NCI-H2227 treated with DMSO at 0.1 percent for 48 hours (cell line): ENCODE measurements around the gene UCP2.
A peak's percentile ranks its signal among the peaks of the same experiment; 100 is the strongest.

Experiments used
- DNase-seq: peaks from one replicate; lab custom pipeline; 2025; lab: John Stamatoyannopoulos, UW

Gene UCP2

DNA sequence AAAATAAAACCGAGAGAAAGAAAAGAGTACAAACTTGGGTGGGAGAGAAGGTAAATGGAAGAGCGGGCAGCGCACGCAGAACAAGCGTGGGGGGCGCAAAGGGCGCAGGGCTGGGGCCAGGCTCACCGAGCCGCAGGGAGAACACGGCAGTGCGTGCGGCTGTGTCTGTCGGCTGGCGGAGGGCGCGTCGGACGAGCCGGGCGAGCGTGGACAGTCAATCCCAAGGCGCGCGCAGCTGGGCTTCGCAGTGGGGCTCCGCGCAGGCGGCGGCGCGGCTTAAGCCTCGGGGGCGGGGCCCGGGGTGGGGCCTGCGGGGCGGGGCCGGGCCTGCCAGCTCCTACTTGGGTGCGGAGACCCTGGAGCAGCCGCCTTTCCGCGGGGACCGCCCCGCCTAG lies at the start of gene UCP2:
UCP2 (minus strand) TSS at position 249 of the 395 bp plus-strand sequence. CDS start 4,465 bp downstream, outside the sequence.
- peak; percentile 81 for DNase-seq

DNA sequence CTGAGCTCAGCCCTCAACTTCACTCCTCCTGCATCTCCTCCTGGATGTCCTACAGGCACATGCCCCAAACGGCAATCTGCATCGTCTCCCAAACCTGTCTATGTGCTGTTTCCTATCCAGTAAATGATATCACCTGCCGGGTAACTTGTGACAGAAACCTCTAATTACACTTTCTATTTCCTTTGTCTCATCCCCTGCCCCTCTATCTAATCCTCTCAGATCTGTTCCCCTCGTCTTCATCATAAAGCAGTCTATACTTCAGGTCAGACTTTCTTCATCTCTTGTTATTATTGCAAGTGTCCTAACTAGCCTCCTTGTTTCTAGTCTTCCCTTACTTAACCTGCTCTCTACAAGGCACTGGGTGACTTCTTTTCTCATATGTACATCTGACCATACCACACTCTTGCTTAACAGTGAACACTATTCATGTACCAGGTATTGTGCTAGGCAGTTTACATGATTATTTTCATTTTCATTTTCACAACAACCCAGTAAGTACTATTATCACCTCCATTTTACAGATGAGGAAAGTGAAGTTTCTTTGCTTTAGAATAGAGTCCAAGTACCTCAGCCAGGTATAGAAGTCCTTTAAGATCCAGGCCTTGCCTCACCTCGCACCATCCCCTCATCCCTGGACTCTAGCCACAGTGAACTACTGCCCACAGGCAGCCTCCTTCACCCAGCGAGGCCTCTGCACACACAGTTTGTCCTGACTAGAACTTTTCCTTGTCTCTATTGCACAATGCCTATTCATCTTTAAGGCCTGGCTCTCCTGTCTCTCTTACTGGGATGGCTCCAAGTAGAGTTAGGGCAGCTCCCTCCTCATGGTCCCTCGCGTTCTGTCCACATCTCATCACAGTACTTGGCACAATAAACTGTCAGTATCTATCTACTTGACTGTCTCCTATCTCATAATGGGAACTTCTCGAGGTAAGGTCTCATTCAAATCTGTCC lies 48.4 kb upstream of the UCP2 start:
- DNase-seq: no peak

DNA sequence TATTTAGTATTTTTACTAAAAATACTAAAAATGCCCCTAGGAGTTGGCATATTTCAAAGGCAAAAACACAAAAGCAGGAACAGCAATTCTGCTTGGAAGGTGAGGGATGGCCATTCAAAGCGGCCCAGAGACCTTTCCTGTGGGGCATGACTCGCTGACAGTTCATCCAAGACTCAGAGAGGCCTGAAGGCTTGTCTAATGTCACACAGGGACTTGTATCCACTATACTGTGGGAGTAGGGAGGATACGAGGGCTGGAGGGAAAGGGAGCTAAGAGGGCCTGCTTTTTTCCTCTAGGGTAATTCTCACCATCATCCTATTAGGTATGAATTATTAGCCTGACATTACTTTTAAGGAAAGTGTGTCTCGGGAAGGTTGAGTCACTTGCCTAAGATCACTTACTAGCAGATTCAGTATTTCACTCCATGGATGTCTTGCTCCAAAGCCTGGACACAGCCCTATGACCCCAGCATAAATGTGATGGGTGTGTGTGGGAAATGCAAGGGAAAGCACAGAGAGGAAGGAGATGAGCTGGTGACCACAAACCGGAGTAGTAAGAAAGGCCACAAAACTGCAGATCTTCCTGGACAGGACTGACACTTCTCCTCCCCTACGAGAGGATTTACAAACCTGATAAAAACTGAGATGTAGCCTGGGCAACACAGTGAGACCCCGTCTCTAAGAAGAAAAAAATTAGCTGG lies 43.0 kb upstream of the UCP2 start:
- DNase-seq: no peak

DNA sequence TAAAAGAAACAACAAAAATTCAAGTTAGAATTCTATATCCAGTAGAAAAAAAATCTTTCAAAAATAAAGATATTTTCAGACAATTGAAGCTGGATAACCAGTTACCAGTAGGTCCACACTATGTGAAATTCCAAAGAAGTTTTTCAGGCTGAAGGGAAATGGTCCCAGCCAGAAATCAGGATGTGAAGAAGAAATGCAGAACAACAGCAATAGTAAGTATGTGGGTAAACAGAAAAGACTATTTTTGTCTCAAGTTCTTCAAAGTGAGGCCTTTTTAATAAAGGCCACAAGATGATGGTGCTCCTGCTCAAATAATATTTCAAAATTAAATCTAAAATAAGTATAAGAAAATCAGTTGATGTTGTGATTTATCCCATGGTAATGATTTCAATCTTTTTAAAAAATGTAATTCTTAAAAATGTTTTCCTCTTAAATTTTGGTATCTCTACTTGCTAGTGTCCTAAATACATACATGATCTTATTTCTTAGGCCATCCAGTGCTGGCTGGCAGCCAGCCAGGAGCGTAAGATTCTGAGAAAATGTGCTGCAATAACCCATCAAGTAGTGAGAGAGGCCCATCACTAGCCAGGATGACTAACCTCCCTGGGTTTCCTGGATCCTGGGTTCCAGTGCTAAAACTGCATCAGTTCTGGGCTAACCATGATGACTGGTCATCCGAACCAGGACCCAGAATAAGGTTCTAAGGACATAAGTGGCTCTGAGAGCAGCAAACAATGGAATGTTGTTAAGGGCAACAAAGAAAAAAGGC lies 41.8 kb upstream of the UCP2 start:
- no peak for DNase-seq

GRCh38 chr11:74023276-74023675 lies 40.6 kb upstream of the UCP2 start:
- no peak for DNase-seq

DNA sequence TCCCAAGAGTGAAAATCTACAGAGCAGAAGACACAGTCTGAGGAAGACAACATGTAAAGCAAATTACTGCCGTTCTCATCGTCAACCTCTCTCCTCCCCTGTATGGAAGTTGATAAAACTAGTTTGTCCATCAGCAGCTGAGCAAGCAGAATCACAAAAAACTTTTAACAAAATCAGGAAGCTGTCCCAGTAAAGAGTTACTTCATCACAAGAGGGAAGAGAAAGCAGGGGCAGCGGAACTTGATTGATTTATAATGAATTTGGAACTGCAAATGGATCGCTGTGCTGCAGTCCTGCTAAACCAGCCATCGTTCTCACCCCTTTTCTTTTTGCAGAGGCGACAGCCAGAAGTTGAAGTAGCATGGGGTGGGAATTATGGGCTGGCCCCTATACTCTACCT lies 39.9 kb upstream of the UCP2 start:
- no peak for DNase-seq

- DNase-seq: no peak
These were observed 39.4 kb upstream of the UCP2 start for GRCh38 chr11:74021998-74022397.

- DNase-seq: no peak
These were observed 37.9 kb upstream of the UCP2 start for GRCh38 chr11:74020539-74020938.

- no peak for DNase-seq
These were observed 37.2 kb upstream of the UCP2 start for GRCh38 chr11:74019860-74020259.

DNA sequence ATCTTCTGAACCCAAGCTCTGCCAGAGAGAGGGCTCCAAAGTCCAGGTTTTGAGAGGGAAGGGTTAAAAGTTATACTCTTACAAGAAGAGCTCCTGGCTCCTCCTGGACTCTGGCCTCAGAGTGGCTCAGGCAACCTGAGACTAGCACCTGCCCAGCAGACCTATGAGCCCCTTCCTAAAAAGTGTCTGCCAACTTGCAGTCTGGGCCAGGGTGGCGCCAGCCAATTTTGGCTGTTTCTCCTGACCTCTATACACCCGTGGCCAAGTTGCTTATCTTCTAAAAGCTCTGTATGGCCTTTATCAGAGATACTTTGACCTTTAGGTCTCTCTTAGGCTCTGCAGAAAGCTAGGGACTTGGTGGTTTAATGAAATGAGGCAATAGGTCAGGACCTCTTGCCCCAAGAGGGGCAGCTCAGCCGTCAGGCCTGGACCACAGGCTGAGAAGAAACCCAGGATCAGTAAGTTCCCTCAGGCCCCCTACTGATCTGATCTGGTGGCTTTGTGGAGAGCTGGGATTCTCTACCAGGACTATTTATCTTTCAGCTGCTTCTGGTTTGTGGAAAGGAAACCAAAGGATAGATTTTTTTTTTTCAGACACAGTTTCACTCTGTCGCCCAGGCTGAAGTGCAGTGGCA lies 36.6 kb upstream of the UCP2 start:
- DNase-seq: no peak

DNA sequence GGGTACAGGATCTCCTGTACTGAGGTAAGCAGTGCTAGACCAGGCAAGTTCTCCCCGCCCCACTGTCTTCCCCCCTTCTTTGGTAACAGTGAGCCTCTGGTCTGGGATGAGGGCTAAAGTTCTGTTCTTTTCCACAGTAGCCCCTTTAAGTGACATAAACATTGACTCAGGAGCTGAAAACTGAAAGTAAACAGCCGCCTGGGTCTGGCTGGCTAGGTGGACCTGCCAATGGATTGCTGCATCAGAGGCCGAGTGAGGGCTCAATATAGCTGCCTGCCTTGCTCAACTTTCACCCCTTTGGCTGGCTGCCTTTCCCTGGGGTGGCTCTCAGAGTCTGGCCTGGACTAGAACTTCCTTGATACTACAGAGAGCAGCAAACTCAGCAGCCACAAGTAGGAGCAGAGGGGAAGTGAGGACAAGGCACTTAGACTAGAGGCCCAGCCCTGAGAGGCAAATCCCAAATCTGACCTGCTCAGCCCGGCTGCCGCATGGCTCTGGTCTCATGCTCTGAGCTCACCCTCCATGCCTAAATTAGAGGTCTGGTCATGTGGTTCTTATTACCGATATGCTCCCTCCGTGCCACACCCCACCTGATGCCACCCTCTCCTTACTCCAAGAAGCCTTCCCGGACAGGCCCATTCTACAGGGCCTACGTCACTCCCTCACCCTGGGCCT lies 35.8 kb upstream of the UCP2 start:
- no peak for DNase-seq

DNA sequence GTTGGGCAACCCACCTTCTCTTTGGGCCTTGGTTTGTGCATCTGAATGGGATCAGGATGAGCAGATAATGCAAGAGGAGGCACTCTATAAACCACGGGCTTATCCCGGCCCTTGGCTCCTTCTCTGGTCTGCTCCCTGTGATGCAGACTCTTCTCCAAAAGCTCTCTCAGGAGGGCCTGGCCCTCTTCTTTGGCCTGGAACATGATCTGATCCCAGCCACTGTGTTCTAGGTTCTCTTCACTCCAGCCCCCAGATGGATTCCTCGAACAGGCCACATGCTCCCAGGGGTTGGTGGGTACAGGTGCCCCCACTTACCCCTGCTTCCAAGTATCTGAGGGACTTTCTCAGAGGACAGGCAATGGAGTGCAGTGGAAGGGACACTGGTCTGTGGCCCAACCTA lies 35.0 kb upstream of the UCP2 start:
- DNase-seq: no peak

- DNase-seq: no peak
These were observed 33.5 kb upstream of the UCP2 start for GRCh38 chr11:74015919-74016684.

- no peak for DNase-seq
These were observed 32.2 kb upstream of the UCP2 start for GRCh38 chr11:74014880-74015279.

- no peak for DNase-seq
These were observed 30.5 kb upstream of the UCP2 start for GRCh38 chr11:74013141-74013540.

DNA sequence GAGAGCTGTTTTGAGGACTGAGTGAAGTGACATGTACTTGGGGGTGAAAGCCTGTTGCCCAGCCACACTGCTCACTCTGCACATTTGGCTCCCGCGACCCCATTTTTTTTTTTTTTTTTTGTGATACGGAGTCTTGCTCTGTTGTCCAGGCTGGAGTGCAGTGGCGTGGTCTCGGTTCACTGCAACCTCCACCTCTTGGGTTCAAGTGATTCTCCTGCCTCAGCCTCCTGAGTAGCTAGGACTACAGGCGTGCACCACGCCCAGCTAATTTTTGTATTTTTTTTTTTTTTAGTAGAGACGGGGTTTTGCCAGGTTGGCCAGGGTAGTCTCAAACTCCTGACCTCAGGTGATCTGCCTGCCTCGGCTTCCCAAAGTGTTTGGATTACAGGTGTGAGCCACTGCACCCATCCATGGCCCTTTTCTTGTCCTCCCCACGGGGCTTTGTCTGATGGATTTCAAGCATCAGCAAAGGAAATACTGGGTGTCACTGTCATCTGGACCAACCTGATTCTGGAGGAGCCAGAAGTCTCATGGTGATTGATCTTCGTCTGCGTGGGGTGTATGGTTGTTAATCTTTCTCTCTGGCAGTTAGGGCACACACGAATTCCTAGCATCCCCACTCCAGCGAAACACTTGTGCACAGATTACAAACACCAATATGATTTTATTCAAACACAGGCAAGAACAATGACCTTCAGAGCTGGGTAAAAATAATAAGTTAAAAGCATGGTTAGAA lies 29.6 kb upstream of the UCP2 start:
- no peak for DNase-seq

GRCh38 chr11:74011360-74012073 lies 28.9 kb upstream of the UCP2 start:
- no peak for DNase-seq

- DNase-seq: peak; percentile 46
These were observed 28.0 kb upstream of the UCP2 start for GRCh38 chr11:74010306-74011300.
